AML-193 (cell line): ENCODE measurements around the gene SPART.
A peak's percentile ranks its signal among the peaks of the same experiment; 100 is the strongest.
"Not testable (repeated sequence)": the region's sequence is repeated elsewhere in the genome, so short reads cannot be mapped to it uniquely, and the experiment has no call there.

Experiments
- DNase-seq, 2 experiments: peaks; one replicate each; lab custom pipeline; 2025; lab: John Stamatoyannopoulos, UW

Gene SPART

GRCh38 chr13:36353001-36353400 lies 6.8 kb upstream of the SPART start:
- DNase-seq: no peak

GRCh38 chr13:36352350-36352749 lies 6.2 kb upstream of the SPART start:
- no peak for DNase-seq

- DNase-seq: peak; percentile 35 to 53
Observed at GRCh38 chr13:36347531-36348210, 1.5 kb upstream of the SPART start.

- peak; percentile 73 to 81 for DNase-seq
Observed at GRCh38 chr13:36345438-36346221, 564 bp downstream of the SPART start.

- DNase-seq: peak; percentile 46 to 62
Observed at GRCh38 chr13:36344886-36345437, 1.2 kb downstream of the SPART start.

GRCh38 chr13:36344173-36344572 lies 2.0 kb downstream of the SPART start:
- peak; percentile 93 to 95 for DNase-seq

- DNase-seq: peak in 1 of 2 experiments; percentile 47
Observed at GRCh38 chr13:36343766-36344165, 2.4 kb downstream of the SPART start.

GRCh38 chr13:36342715-36343114 lies 3.5 kb downstream of the SPART start:
- no peak for DNase-seq

- peak in 1 of 2 experiments; percentile 24 for DNase-seq
Observed at GRCh38 chr13:36341718-36342117, 4.5 kb downstream of the SPART start.

- DNase-seq: no peak
Observed at GRCh38 chr13:36339600-36340155, 6.5 kb downstream of the SPART start.

- DNase-seq: no peak
Observed at GRCh38 chr13:36337938-36338641, 8.1 kb downstream of the SPART start.

- DNase-seq: no peak
Observed at GRCh38 chr13:36332986-36333385, 13.2 kb downstream of the SPART start.

GRCh38 chr13:36332255-36332654 lies 13.9 kb downstream of the SPART start:
- not testable (repeated sequence) for DNase-seq

GRCh38 chr13:36331280-36331679 lies 14.9 kb downstream of the SPART start:
- no peak for DNase-seq

- no peak for DNase-seq
Observed at GRCh38 chr13:36329361-36329760, 16.8 kb downstream of the SPART start.

GRCh38 chr13:36328821-36329220 lies 17.4 kb downstream of the SPART start:
- no peak for DNase-seq

GRCh38 chr13:36325912-36326311 lies 20.3 kb downstream of the SPART start:
- no peak for DNase-seq

- not testable (repeated sequence) for DNase-seq
Observed at GRCh38 chr13:36324881-36325280, 21.3 kb downstream of the SPART start.

- DNase-seq: no peak
Observed at GRCh38 chr13:36323951-36324566, 22.1 kb downstream of the SPART start.

- no peak for DNase-seq
Observed at GRCh38 chr13:36323408-36323807, 22.8 kb downstream of the SPART start.

GRCh38 chr13:36319793-36320192 lies 26.4 kb downstream of the SPART start:
- peak; percentile 55 to 56 for DNase-seq
